Osteocyte (in vitro differentiated cells): ENCODE measurements around the gene GPX2. TPM values are rescaled to one million over a fixed set of nuclear protein-coding genes. Genes with fewer than 3 reads are reported as not detected.

Source experiments
- DNase-seq: peaks from one replicate; pipeline ENCODE4 v3.0.0; 2021; ENCODE audit warnings: mixed read lengths; ENCODE audit not compliant: unreplicated experiment; ENCODE audit errors: extremely low spot score
- H3K27ac Mint-ChIP-seq: one replicate; pipeline ENCODE4 v1.8.0; 2021; ENCODE audit warnings: mild to moderate bottlenecking, mixed read lengths; ENCODE audit not compliant: unreplicated experiment
- H3K27me3 Mint-ChIP-seq: one replicate; pipeline ENCODE4 v1.8.0; 2021; ENCODE audit warnings: mixed read lengths; ENCODE audit not compliant: unreplicated experiment
- H3K36me3 Mint-ChIP-seq: one replicate; pipeline ENCODE4 v1.8.0; 2021; ENCODE audit warnings: mixed read lengths; ENCODE audit not compliant: unreplicated experiment
- H3K4me1 Mint-ChIP-seq: one replicate; pipeline ENCODE4 v1.8.0; 2021; ENCODE audit warnings: mixed read lengths; ENCODE audit not compliant: unreplicated experiment
- H3K4me3 Mint-ChIP-seq: one replicate; pipeline ENCODE4 v1.8.0; 2021; ENCODE audit warnings: mild to moderate bottlenecking, moderate library complexity, mixed read lengths; ENCODE audit not compliant: unreplicated experiment
- H3K9me3 Mint-ChIP-seq: one replicate; pipeline ENCODE4 v1.8.0; 2021; ENCODE audit warnings: mixed read lengths; ENCODE audit not compliant: unreplicated experiment
- total RNA-seq: library from RNA; stranded (reverse); gene quantifications from 2 replicates; pipeline ENCODE4 v1.2.1, GENCODE V29; 2021
- TF ChIP-seq, protein P1 (sequence below): fragments of 200-600 bp; sonication (generic); IDR thresholded peaks from 2 replicates; pipeline ENCODE4 v1.5.0; 2021; ENCODE audit warnings: antibody characterized with exemption, mild to moderate bottlenecking, moderate library complexity

The GPX2 gene
- total RNA-seq, 1 donor from 2014 or later = not detected

DNA sequence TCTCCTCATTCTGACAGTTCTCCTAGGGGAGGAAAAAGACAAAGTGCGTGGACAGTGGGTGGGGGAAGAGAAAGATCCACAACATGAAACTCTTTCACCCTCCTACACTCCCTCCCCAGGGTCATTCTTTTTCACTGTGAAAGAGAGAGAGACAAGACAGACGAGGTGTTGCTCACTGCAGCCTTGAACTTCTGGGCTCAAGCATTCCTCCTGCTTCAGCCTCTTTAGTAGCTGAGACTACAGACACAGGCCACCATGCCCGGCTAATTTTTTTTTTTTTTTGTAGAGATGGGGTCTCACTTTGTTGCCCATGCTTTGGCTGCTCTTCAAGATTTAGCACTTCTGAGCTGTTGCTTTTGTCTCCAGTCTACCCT, 2.7 kb downstream of the GPX2 start:
- no peak for DNase-seq
- TF ChIP-seq, protein P1, sequence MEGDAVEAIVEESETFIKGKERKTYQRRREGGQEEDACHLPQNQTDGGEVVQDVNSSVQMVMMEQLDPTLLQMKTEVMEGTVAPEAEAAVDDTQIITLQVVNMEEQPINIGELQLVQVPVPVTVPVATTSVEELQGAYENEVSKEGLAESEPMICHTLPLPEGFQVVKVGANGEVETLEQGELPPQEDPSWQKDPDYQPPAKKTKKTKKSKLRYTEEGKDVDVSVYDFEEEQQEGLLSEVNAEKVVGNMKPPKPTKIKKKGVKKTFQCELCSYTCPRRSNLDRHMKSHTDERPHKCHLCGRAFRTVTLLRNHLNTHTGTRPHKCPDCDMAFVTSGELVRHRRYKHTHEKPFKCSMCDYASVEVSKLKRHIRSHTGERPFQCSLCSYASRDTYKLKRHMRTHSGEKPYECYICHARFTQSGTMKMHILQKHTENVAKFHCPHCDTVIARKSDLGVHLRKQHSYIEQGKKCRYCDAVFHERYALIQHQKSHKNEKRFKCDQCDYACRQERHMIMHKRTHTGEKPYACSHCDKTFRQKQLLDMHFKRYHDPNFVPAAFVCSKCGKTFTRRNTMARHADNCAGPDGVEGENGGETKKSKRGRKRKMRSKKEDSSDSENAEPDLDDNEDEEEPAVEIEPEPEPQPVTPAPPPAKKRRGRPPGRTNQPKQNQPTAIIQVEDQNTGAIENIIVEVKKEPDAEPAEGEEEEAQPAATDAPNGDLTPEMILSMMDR = no peak
- Mint-ChIP-seq H3K4me1 (peaks cover 18% of the 10 kb centered on the region), H3K4me3 (no peak overlapping the region), H3K9me3 (no peaks in the 10 kb centered on the region), H3K36me3 (peaks cover 9% of the 10 kb centered on the region), H3K27ac (no peak overlapping the region), H3K27me3 (no peaks in the 10 kb centered on the region)

GRCh38 chr14:64938972-64939816, 3.4 kb downstream of the GPX2 start:
- Mint-ChIP-seq H3K27ac (no peak overlapping the region), H3K4me3 (no peak overlapping the region), H3K4me1 (peaks cover 18% of the 10 kb centered on the region), H3K36me3 (peaks cover 11% of the 10 kb centered on the region), H3K9me3 (no peaks in the 10 kb centered on the region), H3K27me3 (no peaks in the 10 kb centered on the region)
- TF ChIP-seq, protein P1 = no peak
- no peak for DNase-seq

DNA sequence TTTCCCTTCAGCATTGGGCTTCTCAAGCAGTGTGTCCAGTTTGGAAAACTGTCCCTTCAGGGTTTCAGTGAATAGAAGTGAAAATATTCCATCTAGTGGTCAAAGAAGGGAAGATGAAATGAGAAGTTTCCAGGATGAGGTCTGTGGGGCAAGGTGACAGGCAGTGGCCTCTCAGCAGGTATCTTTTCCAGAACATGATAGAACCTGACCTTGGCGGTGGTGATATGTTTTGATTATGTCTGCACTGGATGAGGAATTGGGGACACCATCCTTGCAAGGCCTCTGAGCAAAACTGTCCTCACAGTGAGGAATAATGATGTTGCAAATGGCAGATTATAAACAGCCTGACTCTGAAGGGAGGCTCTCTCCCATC, 4.7 kb downstream of the GPX2 start:
- peaks cover 11% of the 10 kb centered on the region for H3K36me3 Mint-ChIP-seq
- peaks cover 18% of the 10 kb centered on the region for H3K4me1 Mint-ChIP-seq
- no peaks in the 10 kb centered on the region for H3K27me3 Mint-ChIP-seq
- DNase-seq = no peak
- no peak overlapping the region for H3K4me3 Mint-ChIP-seq
- no peak overlapping the region for H3K27ac Mint-ChIP-seq
- no peaks in the 10 kb centered on the region for H3K9me3 Mint-ChIP-seq
- TF ChIP-seq, protein P1 = peak; percentile 43

- no peak for DNase-seq
- peaks cover 18% of the 10 kb centered on the region for H3K4me1 Mint-ChIP-seq
- H3K27ac Mint-ChIP-seq = peak overlapping the region; percentile 1
- H3K36me3 Mint-ChIP-seq = peaks cover 14% of the 10 kb centered on the region
- no peaks in the 10 kb centered on the region for H3K9me3 Mint-ChIP-seq
- no peaks in the 10 kb centered on the region for H3K27me3 Mint-ChIP-seq
- TF ChIP-seq, protein P1 = no peak
- no peak overlapping the region for H3K4me3 Mint-ChIP-seq
Observed at GRCh38 chr14:64937171-64937820, 5.2 kb downstream of the GPX2 start.

DNA sequence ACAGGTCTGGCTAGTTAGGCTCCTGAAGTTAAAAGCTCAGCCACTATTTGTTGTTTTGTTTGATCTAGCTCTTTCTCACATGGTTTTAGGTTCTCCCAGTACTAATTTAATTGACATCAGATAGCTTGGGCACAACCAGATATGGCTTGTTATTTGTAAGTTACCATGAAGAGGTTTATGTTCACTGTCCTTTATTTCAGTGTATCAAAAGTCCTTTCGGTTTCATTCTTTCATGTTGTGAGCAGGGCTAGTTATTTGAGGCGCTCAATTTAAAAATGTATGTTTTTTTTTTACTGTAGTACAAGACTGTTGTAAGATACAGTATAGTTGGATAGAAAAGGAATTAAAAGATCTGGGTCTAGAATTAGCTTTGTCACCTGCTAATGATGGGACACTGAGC, 7.0 kb downstream of the GPX2 start:
- H3K4me1 Mint-ChIP-seq = peaks cover 25% of the 10 kb centered on the region
- no peak overlapping the region for H3K27ac Mint-ChIP-seq
- peaks cover 18% of the 10 kb centered on the region for H3K36me3 Mint-ChIP-seq

More for the DNA sequence above, 7.0 kb downstream of the GPX2 start:
- no peak for DNase-seq
- H3K4me3 Mint-ChIP-seq = no peak overlapping the region
- TF ChIP-seq, protein P1 = no peak
- H3K9me3 Mint-ChIP-seq = no peaks in the 10 kb centered on the region
- no peaks in the 10 kb centered on the region for H3K27me3 Mint-ChIP-seq
